Thyroid gland (tissue), 4 donors: Measurements from ENCODE around the gene PNLDC1. TPM values are rescaled to one million over a fixed set of nuclear protein-coding genes. Genes with fewer than 3 reads are reported as not detected.
"Not testable (repeated sequence)": the region's sequence is repeated elsewhere in the genome, so short reads cannot be mapped to it uniquely, and the experiment has no call there.

ENCODE experiments used
- DNase-seq, 2 donors: peaks; one replicate each; pipeline ENCODE4 v3.0.0-alpha.2; 2019
- H3K27ac ChIP-seq, 3 donors: fragments of 200-600 bp; sonication (generic); 1 replicate in 2 of 3; 2 replicates in 1 of 3; pipeline ENCODE4 v1.5.1; 2016 to 2019; ENCODE audit warnings: mild to moderate bottlenecking in 1 of 3, moderate library complexity in 1 of 3
- H3K27me3 ChIP-seq: fragments of 200-600 bp; sonication (generic); one replicate; pipeline ENCODE4 v1.5.1; 2019
- H3K36me3 ChIP-seq, 2 donors: fragments of 200-600 bp; sonication (generic); one replicate each; pipeline ENCODE4 v1.5.1; 2016 to 2019
- H3K4me1 ChIP-seq, 2 donors: fragments of 200-600 bp; sonication (generic); one replicate each; pipeline ENCODE4 v1.5.1; 2017 to 2019
- H3K4me3 ChIP-seq, 3 donors: fragments of 200-600 bp; sonication (generic); replicated peaks in 1 of 3; 1 replicate in 2 of 3; 2 replicates in 1 of 3; pipeline ENCODE4 v1.5.1; 2016; ENCODE audit warnings: mild to moderate bottlenecking in 1 of 3
- H3K9me3 ChIP-seq: fragments of 200-600 bp; sonication (generic); one replicate; pipeline ENCODE4 v1.5.1; 2017
- POLR2A ChIP-seq, 2 donors: fragments of 450-650 bp; IDR thresholded peaks; one replicate each; pipeline ENCODE4 v1.6.1; 2017; ENCODE audit warnings: antibody characterized with exemption in 2 of 2, mild to moderate bottlenecking in 2 of 2, moderate library complexity in 1 of 2
- WGBS, 2 donors: methylation state at CpG; one replicate each; pipeline ENCODE4 v1.1.5; 2017; 5-methylcytosine and 5-hydroxymethylcytosine counted together
- intact Hi-C: fragments of 100-400 bp; cut with DNase I; formaldehyde crosslinking; loops from one replicate; pipeline ENCODE4 v1.15.1; 2023
- total RNA-seq, 4 donors: library from RNA; depleted of rRNA; stranded (reverse); fragments of >200 nt; gene quantifications; one replicate each; pipeline ENCODE4 v1.2.3, GENCODE V29; 2016
- TF ChIP-seq, protein P1 (sequence below), 6 experiments: fragments of 200-600 bp in 3 of 6; fragments of 450-650 bp in 3 of 6; sonication (generic) in 3 of 6; IDR thresholded peaks; one replicate each; pipeline ENCODE4 v1.5.1; 2016 to 2019; ENCODE audit warnings: antibody characterized with exemption in 6 of 6, mild to moderate bottlenecking in 2 of 6, inconsistent platforms in 1 of 6, moderate library complexity in 1 of 6

Gene PNLDC1
- total RNA-seq, 4 donors from 2014 or later: 2.0 TPM; not detected in 3

DNA sequence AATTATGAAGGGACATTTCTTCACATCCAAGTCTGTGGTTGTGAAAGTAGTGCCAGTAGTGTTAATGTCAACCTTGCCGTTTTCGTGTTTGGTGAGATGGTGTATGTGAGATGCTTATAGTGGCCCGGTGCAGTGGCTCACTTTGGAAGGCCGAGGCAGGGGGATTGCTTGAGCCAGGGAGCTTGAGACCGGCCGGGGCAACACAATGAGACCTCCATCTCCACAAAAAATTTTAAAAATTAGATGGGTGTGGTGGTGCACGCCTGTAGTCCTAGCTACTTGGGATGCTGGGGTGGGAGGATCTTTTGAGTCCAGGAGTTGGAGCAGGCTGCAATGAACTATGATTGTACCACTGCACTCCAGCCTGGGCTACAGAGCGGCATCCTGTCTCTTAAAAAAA lies 37.4 kb downstream of the PNLDC1 start:
- no peaks in the 10 kb centered on the region for H3K27me3 ChIP-seq
- no peak overlapping the region for H3K27ac ChIP-seq
- no peaks in the 10 kb centered on the region for H3K36me3 ChIP-seq
- WGBS, 2 donors: 83 to 93% methylated on average over 8 of the region's 8 CpGs
- no peaks in the 10 kb centered on the region for H3K4me1 ChIP-seq
- TF ChIP-seq POLR2A (IDR thresholded peaks at IDR 0.05): no peak
- TF ChIP-seq, protein P1, sequence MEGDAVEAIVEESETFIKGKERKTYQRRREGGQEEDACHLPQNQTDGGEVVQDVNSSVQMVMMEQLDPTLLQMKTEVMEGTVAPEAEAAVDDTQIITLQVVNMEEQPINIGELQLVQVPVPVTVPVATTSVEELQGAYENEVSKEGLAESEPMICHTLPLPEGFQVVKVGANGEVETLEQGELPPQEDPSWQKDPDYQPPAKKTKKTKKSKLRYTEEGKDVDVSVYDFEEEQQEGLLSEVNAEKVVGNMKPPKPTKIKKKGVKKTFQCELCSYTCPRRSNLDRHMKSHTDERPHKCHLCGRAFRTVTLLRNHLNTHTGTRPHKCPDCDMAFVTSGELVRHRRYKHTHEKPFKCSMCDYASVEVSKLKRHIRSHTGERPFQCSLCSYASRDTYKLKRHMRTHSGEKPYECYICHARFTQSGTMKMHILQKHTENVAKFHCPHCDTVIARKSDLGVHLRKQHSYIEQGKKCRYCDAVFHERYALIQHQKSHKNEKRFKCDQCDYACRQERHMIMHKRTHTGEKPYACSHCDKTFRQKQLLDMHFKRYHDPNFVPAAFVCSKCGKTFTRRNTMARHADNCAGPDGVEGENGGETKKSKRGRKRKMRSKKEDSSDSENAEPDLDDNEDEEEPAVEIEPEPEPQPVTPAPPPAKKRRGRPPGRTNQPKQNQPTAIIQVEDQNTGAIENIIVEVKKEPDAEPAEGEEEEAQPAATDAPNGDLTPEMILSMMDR (IDR thresholded peaks at IDR 0.05): no peak
- intact Hi-C loops: no loop called here
- no peak overlapping the region for H3K4me3 ChIP-seq
- no peak for DNase-seq
- H3K9me3 ChIP-seq: no peaks in the 10 kb centered on the region

DNA sequence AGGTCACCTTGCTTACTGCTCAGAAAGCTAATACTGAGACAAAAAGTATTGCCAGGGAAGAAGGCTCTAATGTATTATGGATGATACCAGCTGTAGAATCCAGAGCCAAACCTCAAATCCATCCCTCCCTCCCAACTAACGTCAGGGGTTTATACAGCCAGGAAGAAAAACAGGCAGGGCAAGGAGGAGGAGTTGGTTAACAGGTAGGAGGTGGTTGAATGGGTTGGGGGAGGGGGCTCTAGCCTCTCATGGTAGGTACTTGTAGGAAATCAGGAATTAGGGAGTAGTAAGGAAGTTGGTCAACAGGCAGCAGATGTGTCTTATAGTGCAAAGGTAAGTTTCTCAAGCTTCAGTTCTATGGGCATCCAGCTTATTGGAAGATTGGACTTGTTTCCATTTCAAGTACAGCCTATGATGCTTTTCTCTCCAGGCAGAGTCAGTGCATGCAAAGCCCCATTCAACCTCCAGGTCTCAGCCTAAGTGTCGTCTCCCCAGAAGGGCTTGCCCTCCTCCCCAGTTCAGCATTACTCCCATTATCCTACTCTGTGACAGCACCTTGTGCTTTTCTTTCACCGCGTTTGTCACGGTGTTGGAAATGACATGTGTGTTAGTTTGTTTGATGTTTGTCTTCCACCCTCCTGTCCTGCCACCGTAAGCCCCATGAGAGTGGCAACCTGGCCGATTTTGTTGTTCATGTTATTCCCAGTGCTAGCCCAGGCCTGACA lies 38.1 kb downstream of the PNLDC1 start:
- WGBS, 2 donors: 70 to 76% methylated on average over 7 of the region's 7 CpGs
- no peak for TF ChIP-seq POLR2A (IDR thresholded peaks at IDR 0.05)
- TF ChIP-seq, protein P1 (IDR thresholded peaks at IDR 0.05): no peak
- Histone ChIP-seq H3K27ac (no peak overlapping the region), H3K4me1 (no peaks in the 10 kb centered on the region), H3K27me3 (no peaks in the 10 kb centered on the region), H3K9me3 (no peaks in the 10 kb centered on the region), H3K36me3 (no peaks in the 10 kb centered on the region), H3K4me3 (no peak overlapping the region)
- intact Hi-C loops: no loop called here
- no peak for DNase-seq

DNA sequence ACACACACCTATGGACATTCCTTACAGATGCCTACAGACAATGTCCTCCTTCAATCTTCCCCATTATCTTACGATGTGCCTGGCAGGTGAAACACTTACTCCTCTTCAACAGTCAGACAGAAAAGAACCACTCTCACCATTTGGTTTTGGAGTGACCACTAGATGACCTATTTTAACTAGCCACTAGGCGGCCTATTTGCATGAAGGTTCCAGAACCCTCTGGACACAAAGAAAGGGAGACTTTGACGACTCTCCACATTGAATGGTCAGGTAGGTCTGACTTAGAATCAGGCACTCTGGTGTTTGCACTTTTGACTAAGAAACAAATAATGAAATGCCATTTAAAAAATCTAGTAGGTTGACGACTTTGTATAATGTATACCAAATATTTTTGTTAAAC lies 42.0 kb downstream of the PNLDC1 start:
- Histone ChIP-seq H3K27ac (no peak overlapping the region), H3K4me1 (no peaks in the 10 kb centered on the region), H3K9me3 (no peaks in the 10 kb centered on the region), H3K27me3 (no peaks in the 10 kb centered on the region), H3K36me3 (no peaks in the 10 kb centered on the region), H3K4me3 (no peak overlapping the region)
- DNase-seq: no peak
- no peak for TF ChIP-seq POLR2A (IDR thresholded peaks at IDR 0.05)
- TF ChIP-seq, protein P1 (IDR thresholded peaks at IDR 0.05): no peak
- intact Hi-C loops: no loop called here
- 70 to 73% methylated on average over 4 of the region's 4 CpGs for WGBS, 2 donors

DNA sequence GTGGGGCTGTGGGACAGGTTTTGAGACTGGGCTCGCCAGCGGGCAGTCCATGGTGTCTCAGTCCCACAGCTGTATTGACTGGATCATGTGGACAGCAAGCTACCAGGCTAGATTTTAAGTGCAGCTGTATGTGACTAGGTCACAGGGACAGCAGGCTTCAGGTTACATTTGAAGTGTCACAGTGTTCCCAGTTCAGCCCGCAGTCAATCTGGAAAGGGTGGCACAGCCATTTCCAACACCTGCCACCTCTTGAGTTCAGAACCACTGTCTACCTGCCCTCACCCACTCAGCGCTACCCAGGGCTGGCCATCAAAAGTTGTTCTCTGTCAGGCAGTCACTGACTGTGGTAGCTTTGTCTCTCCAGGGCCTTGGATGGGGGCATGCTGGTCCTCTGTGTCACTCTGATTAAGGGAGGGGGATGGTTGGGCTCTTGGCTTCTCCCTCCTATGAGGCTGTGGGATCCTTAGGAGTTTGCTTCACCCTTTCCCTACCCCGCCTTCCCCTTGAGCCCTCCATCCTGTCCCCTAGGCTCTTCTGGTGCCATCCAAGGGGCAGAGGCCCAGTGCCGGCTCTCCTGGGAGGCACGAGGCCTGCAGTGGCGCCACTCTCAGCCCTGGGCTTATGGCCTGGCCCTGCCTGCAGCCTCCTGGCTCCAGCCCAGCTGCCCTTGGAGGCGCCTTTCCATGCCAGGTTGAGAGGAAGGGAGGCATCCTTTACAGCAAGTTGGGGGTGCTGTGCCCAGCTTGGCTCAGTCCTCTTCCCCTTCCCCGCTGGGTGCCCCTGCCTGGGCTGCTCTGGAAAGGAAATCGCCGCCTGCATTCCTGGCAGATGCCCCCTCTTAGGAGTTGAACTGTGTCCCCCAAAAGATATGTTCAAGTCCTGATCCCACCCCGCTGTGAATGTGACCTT lies 44.9 kb downstream of the PNLDC1 start:
- Histone ChIP-seq H3K27ac (no peak overlapping the region), H3K27me3 (no peaks in the 10 kb centered on the region), H3K36me3 (no peaks in the 10 kb centered on the region), H3K9me3 (no peaks in the 10 kb centered on the region), H3K4me3 (no peak overlapping the region), H3K4me1 (no peaks in the 10 kb centered on the region)
- TF ChIP-seq, protein P1 (IDR thresholded peaks at IDR 0.05): no peak
- no peak for TF ChIP-seq POLR2A (IDR thresholded peaks at IDR 0.05)
- WGBS, 2 donors: 85 to 93% methylated on average over 7 to 12 of the region's 13 CpGs
- intact Hi-C loops: no loop called here
- DNase-seq: no peak

DNA sequence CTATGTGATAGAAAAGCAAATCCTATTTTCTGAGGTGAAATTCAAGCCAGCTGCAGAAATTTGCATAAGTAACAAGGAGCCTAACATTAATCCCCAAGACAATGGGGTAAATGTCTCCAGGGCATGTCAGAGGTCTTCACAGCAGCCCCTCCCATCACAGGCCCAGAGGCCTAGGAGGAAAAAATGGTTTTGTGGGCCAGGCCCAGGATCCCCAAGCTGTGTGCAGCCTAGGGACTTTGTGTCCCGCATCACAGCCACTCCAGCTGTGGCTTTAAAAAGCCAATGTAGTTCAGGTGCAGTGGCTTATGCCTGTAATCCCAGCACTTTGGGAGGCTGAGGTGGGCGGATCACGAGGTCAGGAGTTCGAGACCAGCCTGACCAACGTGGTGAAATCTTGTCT lies 48.5 kb downstream of the PNLDC1 start:
- 92 to 100% methylated on average over 5 of the region's 5 CpGs for WGBS, 2 donors
- H3K4me3 ChIP-seq, H3K4me1 ChIP-seq, H3K36me3 ChIP-seq, intact Hi-C loops, H3K9me3 ChIP-seq, DNase-seq, H3K27me3 ChIP-seq, H3K27ac ChIP-seq: not testable (repeated sequence)

DNA sequence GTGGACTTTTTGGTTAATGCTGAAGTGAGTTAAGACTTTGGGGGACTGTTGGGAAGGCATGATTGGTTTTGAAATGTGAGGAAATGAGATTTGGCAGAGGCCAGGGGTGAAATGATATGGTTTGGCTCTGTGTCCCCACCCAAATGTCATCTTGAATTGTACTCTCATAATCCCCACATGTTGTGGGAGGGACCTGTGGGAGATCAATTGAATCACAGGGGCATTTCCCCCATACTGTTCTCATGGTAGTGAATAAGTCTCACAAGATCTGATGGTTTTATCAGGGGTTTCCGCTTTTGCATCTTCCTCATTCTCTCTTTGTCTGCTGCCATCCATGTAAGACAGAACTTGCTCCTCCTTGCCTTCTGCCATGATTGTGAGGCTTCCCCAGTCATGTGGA lies 49.8 kb downstream of the PNLDC1 start:
- H3K9me3 ChIP-seq, intact Hi-C loops, DNase-seq, H3K27ac ChIP-seq, H3K27me3 ChIP-seq, H3K4me1 ChIP-seq, H3K4me3 ChIP-seq, H3K36me3 ChIP-seq: not testable (repeated sequence)
- 97 to 100% methylated on average over 1 of the region's 1 CpG for WGBS, 2 donors
